Mucosa of gallbladder (tissue), 1 donor: ENCODE data around the gene DIPK1A. TPM values are rescaled to one million over a fixed set of nuclear protein-coding genes. Genes with fewer than 3 reads are reported as not detected.

Source experiments
- DNase-seq: peaks from one replicate; pipeline ENCODE4 v3.0.0-alpha.2; 2020; ENCODE audit warnings: low spot score
- total RNA-seq: library from RNA; stranded (reverse); gene quantifications from one replicate; pipeline ENCODE4 v1.2.1, GENCODE V29; 2021
- donor health status: DM: no; HTN: no; CAD: no.

The DIPK1A gene
- 17.8 TPM for total RNA-seq

DNA sequence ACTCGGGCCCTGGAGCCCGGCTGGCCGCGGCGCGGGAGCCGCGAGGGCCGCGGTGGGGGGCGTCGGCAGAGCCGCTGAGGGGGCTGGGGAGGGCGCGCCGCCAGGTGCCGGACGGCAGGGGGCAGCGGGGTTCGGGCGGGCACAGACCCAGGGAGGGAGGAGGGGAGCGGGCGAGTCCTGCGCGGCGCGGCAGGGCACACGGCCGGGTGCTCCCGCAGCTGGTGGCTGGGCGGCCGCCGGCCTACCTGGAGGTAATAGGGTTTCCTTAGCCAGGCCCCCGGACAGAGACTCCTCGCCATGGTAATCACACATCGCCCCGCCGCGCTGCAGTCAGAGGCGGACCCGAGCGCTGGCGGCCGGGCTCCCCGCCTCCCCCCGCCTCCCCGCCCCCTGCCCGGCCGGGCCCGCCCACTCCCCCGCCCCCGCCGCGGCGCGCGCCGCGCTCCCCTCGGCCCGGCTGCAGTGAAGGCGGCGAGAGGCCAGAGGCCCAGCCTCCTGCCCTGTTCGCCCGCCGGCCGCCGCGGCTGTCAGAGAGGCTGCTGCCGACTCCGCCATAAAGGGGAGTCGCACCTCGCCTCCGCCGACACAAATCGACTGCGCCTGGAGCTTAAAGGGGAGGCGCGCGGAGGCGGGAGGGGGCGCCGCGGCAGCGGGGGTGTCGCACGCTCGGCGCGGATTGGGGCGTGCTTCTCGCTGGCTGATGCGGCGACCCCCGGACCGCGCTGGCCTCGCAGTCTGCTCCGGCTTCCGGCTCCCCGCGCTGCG is at the start of gene DIPK1A:
Gene DIPK1A (minus strand): TSS at position 332 of the 765 bp plus-strand sequence. CDS start 33 bp downstream, at position 299.
- DNase-seq: peak; percentile 67

DNA sequence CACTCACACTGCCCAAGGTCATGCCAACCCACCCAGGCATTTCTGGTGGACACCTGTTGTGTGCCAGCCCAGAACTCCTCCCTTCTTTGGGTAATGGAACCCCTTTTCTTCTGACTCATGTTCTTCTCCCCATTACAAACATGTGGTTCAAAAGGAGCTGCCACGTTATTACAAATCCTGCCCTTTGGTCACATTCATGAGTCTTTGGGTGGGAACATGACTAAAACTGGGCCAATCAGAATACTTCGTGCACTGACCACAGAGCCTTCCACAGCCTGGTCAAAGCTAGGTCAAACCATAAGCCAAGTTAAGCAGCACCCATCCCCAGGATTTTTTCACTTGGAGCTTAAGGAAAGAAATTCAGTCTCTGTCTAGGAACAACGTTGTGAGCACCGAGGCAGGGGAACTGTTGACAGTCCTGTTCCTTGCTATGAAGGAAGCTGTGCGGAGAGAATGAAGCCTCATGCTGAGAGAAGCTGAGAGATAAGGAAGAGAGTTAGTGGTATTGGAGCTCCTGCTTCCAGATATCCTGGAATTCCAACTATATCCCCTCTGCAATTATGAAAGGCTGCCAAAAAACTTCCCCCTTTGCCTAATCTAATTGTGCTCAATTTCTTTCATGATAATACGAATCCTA is 46.8 kb upstream of the DIPK1A start:
- no peak for DNase-seq

DNA sequence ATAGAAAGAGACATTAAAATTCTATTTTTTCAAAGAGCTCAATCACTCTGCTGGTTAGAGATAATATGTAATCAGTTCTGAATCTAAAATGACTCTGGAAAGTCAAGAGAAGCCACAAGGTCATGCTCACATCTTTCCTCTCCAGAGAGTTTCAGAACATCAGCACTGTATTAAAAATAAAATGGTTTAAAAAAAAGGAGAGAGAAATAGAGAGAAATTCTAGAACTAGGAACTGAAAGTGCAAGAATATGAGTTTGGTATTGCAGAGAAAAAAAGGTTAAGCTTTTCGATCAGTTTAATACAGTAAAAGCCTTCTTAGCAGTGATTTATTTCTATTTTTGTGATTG is 44.0 kb upstream of the DIPK1A start:
- no peak for DNase-seq

DNA sequence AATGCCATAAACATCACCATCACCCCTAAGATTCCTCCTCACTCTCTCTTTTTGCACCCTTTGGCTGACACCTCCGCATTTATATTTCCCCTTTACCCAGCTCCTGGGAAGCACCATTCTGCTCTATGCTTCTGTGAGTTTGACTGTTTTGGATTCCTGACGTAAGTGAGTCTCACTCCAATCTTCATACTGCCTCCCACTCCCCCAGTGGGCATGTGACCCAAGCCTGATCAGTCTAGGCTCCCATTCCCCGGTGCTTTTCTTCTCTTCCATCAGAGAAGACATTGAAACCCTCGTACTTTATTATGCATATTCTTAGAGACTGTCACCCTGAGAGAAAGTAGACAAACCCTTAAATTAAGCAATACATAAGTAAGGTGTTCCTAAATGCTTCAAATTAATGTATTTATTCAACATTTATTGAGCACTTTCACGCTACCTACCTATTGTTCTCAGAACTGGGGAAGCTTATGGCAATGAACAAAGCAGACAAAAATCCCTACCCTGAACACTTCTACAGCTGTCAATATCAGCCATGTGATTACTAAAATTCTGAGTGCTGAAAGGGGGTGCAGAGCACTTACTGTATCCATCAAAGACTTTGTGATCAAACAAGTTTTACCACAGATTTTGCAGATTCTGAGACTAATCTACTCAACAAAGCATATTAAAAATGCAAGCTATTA is 43.4 kb upstream of the DIPK1A start:
- DNase-seq: no peak

DNA sequence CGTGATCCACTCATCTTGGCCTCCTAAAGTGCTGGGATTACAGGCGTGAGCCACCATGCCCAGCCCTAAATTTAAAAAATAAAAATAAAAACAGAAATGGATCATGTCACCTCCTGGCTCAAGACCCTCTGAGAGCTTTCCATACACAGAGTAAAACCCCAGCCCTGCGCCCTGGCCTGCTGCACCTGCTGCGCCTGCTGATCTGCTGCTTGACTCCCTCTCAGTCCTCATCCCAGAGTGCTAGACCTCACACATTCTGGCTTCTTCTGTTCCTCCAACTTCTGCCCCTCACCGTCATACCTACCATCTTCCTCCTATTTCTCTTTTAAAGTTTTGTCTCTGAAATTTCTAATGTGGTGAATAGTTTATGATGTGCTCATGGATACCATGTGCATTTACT is 42.7 kb upstream of the DIPK1A start:
- DNase-seq: no peak

DNA sequence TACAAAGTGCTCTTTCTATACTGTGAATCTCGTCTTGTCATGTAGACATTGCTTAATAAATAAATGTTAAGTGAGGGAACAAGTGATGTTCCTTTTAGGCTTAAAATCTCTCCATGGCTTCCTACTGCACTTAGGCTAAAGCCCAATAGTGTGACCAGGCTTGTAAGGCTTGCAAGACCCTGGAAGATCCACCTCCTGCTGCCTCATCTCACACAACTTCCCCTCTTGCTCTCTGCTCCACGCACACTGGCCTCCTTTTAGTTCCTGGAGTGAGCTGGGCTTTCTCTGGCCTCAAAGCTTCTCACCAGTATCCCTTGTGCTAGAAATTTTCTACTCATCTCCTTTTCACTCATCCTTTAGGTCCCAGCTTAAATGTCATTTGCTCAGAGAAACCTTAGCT is 41.5 kb upstream of the DIPK1A start:
- no peak for DNase-seq

DNA sequence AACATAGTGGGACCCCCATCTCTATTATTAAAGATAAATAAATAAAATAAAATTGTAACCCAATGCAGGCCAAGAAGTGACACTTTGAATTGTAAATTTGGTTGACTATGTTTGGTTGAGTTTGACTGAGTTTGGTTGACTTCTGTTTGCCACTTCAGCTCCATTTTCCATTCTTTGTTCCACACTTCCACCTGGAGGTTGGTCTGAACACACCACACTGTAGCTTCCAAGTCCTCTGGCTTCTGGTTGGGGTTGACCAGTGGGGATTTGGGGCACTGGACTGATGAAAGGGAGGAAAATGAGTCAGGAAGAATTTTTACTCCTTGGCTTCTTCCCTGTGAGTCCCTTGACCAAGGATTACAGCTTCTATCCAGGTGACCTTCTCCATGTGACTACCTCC is 40.6 kb upstream of the DIPK1A start:
- no peak for DNase-seq

DNA sequence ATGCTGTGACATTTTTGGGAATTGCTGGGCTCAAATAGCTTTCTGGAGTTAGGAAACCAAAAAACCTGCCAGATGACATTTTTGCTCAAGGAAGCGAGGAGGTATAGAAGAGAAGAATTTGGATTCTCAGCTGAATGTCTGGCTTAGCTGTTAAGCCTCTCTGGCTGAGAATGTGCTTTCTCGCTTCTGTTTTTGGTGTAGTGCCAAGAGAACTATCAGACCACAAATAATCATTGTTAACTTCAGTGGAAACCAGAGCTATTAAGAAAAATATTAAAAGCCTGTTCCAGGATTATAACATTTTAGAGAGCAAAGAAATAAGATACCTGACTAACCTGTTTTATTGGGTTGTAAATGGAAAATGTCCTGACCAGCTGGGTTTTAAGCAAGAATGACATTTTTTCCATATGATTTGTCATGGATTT is 39.5 kb upstream of the DIPK1A start:
- DNase-seq: no peak

DNA sequence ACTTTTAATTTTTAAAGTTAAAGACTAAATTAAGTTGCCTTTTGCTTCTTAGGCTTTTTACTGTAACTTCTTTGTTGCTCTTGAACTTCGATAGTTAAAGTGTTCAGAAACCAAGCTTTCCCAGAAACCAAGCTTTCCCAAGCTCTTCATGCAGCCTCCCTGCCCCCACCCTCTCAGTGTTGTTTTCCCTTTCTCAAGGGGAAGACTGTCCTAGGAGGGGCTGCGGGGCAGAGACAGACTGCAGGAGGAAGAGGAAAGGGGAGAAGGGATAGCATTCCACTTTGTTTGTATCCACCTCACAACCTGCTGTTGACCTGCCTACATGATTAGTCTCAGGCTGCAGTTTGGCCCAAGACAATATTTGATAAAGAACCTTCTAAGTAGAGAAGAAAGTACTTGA is 39.0 kb upstream of the DIPK1A start:
- no peak for DNase-seq

DNA sequence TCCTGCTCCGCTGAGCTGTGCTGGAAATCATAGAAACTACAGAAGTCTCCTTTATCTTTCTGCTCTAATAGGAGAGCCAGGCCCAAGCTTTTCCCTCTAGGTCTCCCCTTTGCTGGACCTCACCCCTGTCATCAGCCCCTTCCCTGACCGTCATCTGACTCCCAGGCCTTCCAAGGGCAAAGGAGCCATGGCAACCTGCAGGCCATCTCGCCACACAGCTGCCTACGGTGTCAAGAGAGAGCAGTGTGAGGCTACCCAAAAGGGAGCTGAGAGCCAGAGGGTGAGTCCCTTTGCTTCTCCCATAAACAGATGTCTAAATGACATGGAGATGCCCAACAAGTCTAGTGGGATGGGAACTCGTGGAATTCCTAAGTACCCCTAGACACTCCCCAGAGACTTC is 37.6 kb upstream of the DIPK1A start:
- no peak for DNase-seq

DNA sequence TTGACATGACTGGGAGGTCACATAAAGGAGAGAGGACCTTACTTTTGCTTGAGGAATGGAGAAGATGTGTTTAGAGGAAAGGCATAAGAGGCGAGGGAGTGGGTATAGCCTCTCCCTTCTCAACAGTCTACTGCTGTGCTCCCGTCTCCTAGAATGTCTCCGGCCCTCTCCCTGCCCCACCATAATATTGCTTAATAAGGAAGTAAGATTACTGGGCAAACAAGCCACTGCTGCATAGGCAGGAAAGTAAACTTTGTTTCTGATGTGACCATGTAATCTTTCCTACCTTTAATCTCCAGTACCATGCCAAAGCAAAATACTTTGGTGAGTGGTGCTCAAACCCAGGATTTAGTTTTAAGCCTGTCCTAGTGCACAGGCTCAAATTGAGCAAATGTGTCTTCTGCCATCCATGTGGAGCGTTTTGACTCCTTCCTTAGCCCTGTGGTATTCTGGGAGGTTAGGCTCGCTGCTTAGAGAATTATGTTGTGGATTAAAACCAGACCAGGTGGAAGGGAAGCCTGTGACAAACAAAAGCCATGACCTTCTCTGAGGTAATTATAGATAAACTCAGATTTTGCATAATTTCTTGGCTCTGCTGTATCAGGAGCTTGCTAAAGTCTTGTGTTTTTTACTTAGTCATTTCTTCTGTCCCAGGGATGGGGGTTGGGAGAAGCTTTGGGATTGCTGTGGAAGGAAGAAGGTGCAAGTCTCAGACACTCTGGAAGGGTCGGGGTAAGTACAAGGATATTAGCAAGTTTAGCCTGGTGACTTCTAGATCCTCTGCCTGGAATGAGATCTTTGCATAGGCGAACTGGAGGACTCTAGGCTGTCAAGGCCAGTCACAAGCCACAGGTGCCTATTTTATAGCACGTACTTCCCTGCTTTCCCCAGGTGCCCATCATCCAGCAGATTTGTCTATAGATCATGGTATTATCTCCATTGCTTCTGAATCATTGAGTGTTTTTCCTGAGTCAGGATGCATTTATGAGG is 34.5 kb upstream of the DIPK1A start:
- DNase-seq: no peak

DNA sequence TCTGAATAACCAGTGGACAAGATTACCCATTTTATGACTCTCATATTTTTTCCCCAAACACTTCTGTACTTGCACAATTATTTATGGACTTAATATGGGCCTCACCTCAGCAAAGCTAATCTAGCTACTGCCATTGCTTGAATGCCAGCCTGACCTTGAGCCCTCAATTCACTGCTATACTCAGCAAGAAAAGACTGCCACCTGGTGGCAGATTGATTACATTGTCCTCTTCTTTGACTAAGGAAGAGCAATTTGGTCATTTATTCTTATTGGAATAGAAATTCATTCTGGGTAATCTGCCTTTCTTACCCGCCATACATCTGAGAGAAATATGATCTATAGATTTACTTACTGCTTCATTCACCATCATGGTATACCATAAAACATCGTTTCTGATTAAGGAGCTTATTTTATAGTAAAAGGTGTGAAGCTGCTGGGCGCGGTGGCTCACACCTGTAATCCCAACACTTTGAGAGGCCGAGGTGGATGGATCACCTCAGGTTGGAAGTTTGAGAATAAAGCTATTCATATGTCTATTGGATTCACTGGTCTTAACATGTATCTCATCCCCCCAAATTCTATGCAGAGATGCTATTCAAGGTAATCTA is 32.9 kb upstream of the DIPK1A start:
- DNase-seq: peak; percentile 87

DNA sequence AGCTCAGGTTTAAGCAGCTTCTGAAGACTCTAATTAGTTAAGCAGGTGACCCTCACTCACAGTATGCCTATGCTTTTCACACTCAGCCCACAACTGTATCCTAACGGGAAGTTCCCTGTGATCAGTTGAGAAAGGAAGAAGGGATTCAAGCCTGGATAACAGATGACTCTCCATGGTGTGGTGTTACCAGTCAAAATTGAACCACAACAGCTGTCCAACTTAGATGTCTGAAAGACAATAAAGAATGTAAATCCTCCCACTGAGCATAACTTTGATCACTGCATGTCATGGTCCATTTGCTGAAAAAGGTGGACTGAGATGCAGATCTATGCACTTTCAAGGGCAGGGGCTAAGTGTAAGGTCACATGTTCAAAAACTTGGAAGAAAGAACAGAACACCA is 32.3 kb upstream of the DIPK1A start:
- DNase-seq: no peak

DNA sequence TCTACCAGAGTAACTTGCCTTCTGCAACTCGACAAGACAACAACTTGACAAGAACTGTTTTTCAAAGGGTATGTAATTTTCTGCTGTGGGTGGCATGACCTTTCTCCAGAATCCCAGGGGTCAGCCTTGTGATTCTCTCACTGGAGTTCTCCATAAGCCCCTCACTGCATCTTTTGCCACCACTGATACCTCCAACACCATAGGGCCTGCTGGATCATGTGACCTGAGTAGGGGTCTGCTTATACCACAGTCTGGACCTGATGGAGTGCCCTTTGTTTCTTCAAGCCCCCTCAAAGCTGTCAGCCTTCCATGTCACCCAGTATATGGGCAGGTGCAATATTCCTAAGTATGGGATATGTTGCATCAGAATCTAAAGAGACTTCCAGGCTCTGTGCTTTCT is 31.6 kb upstream of the DIPK1A start:
- DNase-seq: no peak

DNA sequence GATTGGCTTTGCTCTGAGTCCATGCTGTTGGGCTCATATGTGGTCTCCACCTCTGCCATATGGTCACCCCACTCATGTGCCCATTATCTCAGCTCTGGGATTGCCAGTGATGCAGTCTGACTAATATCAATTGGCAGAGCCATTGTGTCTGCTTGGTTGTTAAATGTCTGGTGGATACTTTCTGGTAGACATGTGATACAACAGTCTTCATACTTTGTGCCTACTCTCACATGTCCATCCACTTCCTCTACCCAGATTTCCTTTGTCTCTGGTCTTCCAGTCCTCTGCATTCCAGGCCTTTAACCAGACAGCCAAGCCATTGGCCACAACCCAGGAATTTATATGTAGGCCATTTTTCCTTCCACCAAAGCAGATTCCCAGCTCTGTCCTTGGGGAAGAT is 30.8 kb upstream of the DIPK1A start:
- DNase-seq: no peak

DNA sequence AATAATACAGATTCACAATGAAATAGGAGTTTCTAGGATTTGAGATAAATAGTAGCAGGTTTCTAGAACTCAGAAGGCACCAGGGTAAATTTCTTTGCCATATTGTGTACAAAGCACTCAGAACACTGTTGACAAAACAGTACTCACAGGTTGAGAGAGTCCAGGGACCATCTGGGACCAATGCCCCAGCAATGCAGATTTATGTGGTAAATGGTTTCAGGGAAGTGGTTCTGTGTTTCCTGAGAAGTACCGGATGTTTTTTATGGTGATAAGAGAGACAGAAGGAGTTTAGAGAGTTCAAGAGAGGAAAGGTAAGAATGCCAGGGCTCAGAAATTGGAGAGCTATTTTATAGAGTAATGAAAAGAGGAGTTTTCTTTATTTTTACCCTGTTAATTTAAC is 29.6 kb upstream of the DIPK1A start:
- DNase-seq: no peak

DNA sequence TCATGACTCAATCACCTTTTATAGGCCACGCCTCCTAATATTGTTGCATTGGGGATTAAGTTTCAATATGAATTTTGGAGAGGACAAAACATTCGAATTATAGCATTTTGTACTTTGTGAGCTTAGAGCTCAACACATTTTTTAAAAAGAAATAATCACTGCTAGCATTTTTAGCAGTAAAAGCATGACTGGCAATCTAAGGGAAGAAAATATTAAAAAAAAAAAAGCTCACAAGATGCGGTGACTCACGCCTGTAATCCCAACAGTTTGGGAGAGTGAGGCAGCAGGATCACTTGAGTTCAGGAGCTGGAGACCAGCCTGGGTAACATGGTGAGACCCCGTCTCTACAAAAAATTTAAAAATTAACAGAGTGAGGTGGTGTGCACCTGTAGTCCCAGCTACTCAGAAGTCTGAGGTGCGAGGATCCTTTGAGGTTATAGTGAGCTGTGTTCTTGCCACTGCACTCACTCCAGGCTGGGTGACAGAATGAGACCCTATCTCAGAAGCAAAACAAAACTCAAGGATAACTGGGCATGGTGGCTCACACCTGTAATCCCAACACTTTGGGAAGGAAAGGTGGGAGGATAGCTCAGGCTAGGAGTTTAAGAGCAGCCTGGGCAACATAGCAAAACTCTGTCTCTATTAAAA is 28.8 kb upstream of the DIPK1A start:
- no peak for DNase-seq

DNA sequence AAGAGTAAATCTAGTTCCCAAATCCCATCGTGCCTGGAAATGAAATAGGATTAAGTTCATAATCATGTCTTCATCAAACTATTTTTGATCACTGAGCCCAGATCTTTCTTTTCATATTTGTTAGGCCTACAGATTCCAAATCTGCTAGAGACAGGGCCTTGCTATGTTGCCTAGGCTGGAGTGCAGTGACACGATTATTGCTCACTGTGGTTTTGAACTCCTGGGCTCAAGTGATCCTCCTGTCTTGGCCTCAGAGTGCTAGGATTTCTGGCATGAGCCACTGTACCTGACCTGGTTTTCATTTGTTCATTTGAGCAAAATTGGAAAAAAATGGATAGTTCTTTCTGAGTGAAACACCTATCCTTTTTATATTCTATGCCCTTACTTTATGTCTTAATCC is 28.0 kb upstream of the DIPK1A start:
- DNase-seq: no peak

DNA sequence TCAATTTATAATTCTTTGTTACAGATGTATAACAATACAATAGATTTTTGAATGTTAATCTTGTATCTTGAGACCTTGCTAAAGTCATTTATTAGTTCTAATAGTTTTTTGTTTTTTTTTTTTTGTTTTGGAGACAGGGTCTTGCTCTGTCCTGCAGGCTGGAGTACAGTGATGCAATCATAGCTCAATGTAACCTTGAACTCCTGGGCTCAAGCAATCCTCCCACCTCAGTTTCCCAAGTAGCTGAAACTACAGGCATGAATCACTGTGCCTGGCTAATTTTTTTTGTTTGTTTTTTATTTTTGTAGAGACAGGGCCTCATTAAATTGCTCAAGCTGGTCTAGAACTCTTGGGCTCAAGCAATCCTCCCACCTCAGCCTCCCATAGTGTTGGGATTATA is 26.2 kb upstream of the DIPK1A start:
- DNase-seq: no peak

DNA sequence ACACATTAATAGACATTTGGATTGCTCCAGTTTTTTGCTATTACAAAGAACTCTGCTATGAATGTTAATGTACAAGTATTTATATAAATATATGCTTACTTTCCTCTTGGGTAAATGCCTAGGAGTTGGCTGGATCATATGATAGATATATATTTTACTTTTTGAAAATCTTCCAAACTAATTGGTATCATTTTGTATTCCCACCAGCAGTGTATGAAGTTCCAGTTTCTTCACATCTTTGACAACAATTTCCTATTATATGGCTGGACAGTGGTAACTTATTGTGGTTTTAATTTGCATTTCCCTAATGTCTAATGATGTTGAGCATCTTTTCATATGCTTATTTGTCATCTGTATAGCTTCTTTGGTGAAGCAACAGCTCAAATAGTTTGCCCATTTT is 23.8 kb upstream of the DIPK1A start:
- DNase-seq: no peak
